Limb (tissue), 2 donors: ENCODE data around the gene TRIB2.
"Not testable (repeated sequence)": the region's sequence is repeated elsewhere in the genome, so short reads cannot be mapped to it uniquely, and the experiment has no call there.

ENCODE experiments used
- DNase-seq, 2 donors: peaks; one replicate each; pipeline ENCODE4 v3.0.0-alpha.2; 2016; ENCODE audit errors: extremely low spot score in 2 of 2

Gene TRIB2

DNA sequence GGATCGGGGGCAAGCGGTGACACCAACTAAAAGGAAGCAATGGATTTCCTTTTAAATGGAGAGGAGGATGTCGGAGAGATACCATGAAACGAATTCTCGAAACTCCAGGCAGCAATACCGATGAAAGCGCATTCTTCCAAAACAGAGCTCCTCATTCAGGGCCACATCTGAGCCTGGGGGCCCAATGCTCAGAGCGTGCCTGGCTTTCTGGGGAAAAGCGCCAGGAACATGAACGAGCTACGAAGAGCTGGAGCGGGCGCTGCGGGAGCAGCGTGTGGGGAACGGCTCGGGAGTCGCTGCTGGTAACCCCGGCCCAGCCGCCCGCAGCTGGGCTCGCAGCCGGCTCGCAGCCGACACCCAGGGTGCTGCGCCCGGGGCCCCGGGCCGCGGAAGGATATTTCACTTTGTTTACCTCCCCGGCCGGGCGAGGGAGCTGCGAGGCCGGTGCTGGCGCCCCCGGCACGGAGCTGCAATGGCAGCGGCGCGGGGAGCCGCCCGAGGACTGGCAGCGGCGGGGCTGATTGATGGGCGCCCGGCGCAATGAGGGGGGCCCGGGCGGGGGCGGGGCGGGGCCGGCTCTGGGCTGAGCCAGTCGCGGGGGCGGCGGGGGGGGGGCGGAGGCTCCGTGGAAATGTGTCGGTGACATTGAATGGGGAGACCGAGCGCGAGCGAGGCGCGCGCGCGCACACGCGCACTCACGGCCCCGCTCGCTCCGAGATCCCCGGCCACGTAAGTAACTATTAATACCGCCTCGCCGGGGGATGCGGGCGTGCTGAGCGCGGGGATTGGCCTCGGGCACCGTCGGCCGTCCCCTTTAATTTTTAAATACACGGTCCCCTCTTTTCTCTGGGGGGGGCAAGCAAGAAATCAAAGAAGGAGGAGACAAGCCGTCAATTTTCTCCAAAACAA is at the start of gene TRIB2:
Gene TRIB2, plus strand, starts transcription at position 655 of the 909 bp plus-strand sequence. CDS start 1,372 bp downstream, outside the sequence.
- DNase-seq = peak; percentile 90 to 98

DNA sequence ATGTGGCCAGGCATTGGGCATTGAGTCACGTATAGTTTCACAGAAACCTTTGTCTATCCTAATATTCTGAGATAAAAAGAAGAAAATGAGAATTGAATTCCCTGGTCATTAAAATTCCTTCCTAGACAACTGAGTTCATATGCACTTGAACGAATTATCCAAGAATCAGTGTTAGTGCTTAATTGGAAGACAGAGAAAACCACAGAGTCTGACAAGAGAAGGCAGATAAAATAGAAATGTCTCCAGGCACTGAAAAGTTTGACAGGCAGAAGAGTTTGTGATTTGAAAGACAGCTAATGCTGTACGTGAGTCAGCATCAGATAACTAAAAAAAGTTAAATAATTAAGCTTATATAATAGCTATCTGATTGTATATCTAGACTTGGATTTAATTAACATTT is 47.7 kb upstream of the TRIB2 start:
- DNase-seq = no peak

DNA sequence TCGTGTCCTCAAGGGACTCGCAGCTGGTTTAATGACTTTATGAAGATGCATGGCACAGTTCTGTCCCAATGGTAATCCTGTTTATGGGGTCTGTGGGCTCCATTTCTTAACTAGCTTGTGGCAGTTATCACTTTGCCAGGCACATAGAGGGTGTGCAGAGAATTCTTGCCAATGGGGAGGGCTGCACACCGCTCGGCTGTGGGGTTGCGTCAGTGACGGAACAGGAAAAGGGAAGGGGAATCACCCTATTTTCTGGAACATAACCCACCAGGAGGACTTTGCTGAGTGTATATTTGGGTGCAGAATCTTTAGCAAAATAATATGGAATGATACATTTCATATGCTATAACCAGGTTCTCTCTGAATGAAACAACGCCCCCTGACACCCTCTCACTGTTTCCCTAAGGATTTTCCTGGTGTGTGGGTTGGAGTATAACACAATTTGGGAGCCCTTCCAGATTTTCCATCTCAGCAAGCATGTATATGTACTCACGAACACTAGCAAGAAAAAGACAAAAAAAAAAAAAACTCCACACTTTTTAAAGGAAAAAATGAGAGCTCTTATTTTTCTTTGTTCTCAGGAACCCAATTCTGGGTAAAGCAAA is 43.9 kb upstream of the TRIB2 start:
- no peak for DNase-seq

DNA sequence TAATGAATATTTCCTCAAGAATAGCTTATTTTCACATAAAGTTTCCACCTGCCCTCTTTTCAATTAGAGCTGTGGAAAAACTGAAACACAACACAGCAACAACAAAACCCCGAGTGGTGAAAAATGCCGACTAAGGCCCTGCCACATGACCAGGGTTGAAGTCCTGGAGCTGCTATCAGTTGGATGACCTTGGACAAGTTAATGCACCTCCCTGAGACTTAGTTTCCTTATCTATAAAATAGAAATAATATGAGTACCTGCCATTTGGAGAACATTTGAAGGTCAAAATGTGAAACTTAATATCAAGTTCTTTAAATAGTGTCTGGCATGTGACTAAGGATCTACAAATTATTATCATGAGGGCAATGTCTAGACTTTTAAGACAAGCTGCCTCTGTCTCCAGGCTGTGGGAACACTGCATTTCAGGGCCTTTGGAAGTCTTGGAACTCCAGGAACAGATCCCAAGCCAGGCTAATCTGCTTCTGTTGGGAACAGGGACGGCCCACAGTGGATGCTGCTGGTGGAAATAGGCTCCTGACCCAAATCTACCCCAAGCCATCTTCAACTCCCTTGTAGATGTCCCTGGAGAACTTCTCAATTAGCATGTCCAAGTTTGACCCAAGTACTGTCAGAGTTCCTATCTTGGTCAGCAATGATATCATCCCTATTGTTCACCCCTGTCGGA is 42.0 kb upstream of the TRIB2 start:
- DNase-seq = no peak

DNA sequence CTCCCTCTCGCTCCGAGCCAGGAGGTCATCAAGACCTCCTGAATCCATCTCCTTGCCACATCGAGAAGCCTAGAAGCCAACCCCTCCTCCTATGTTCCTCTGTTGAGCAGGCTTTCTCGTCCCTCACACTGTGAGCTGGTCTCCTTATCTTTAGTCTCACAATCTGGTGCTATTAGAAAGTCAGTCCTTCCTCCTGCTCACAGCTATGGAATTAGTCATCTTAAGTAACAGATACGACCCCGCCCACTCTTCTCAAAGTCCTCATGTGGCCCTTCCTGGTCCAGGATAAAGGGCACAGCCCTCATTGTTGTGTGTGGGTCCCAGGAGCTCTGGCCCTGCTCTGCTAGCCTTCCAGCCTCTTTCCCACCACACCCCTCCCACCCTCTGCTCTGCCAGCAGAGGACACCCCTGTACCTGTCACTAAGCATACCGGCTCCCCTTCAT is 41.4 kb upstream of the TRIB2 start:
- DNase-seq = no peak

DNA sequence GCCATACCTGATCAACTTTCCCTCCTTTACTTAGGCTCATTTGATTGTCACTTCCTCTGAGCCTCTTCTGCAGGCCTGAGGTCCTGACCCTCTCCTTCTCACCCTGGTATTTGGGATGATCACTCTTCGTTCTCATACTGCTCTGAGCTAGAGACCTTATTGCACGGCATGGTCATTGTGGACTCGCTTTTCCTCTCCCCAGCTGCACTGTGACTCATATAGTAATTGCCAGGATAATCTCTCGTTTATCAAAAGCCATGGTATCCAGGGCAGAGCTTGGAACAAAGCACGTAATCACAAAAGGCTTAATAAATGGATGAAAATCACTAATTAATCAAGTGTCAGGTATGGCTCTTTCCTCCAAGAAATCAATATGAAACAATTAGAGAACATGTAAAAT is 40.9 kb upstream of the TRIB2 start:
- DNase-seq = no peak

DNA sequence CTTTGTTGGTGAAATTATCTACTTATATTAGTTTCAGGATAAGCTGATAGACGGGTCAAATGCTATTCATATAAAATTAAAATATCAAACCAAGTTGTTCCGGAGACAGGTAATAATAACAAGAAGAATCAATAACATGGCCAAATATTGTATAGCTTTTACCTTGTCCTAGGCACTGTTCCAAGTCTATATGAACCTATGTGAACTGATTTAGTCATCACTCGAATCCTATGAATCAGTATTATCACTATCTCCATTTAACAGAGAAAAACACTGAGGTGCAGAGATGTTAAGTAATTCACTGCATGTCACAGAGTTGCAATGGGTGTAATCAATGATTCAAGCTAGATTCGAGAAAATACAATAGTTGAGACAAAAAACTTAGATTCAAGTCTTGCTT is 40.0 kb upstream of the TRIB2 start:
- no peak for DNase-seq

DNA sequence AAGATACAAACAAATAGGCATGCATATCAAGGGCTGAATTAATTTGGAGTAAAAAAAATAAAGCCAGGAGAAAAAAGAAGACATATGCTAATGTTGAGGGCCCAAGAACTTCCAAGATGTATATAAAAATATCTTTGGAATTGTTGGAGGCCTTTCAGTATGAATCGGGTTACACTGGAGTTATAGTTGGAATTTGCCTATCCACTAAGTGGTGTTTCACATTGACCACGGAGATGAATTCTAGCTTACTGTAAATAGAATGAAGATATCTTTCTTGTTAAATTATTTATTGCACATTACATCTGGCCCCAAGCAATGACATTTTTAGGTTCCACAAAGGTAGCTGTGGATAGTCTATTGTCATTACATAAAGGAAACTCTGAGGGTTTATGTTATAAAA is 38.5 kb upstream of the TRIB2 start:
- DNase-seq = peak in 1 of 2 donors; percentile 19

DNA sequence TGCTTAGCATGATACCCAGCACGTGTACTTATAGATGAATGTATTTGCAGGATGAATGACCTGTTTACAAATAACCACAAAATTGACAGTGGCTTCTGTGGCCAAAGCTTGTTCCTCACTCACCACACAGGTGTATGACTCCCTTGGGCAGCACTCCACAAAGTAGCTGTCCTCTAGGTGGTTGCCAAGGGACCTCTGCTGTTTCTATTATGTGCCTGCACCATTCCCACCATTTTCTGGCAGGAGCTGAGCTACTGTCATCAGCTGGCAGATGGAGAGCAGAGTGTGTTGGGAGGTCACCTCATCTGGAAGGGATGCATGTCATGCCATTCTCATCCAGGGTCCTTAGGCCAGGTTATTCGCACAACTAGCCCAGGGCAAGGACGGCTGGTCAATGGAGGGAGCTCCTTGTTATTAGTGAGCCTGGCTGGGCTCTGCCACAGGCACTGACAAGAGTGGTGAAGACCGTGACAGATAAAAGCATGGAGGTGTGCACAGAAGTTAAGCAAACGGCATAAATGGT is 37.1 kb upstream of the TRIB2 start:
- no peak for DNase-seq

DNA sequence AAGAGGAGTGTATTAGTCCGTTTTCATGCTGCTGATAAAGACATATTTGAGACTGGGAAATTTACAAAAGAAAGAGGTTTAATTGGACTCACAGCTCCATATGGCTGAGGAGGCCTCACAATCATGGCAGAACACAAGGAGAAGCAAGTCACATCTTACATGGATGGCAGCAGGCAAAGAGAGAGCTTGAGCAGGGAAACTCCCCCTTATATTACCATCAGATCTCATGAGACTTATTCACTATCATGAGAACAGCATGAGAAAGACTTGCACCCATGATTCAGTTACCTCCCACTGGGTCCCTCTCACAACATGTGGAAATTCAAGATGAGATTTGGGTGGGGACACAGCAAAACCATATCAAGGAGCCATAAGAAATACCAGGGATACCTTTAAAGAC is 36.6 kb upstream of the TRIB2 start:
- not testable (repeated sequence) for DNase-seq

DNA sequence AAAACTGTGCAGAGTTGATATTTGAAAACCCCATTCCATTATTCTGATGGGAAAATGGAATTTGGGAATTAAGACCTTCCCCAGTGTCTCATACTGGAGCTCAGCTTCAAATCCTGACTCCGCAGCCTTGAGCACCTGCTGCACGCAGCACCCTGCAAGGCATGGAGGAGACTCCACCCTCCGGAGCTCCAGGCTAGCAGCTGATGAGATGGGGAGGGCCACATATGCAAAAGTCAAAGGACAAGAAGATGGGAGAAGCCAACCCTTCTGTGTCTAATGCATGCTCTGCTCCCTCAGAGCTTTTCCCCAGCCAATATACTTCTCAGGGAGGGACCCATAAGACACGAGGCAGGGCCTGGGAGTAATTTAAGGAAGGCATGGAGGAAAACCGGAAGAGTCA is 34.7 kb upstream of the TRIB2 start:
- DNase-seq = no peak

DNA sequence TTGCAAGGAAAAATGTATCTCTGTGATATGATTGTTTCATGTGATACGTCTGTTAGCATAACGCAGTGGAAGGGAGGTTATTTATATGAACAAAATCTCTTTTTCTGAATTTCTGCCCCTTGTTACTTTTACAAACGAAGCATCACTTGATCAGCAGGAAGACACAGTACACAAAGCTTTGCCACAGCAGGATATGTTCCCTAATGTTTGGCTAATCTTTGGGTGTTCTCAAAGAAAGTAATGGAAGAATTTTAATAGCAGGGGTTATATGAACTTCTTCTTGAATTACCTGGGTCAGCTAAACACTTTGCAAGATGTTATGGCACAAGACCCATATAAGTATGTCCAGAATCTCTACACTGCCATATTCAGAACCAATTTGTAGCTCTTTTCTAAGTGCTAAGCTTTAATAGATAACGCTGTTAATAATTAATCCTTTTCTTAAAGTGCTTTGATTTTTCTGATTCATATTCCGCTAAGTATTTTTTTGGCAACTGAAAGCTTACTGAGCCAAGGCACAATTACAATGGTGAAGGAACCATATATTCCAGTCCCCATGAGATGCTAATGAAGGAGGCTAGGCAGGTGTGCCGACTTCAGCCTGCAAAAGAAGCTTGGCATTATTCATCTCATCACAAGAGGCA is 33.2 kb upstream of the TRIB2 start:
- DNase-seq = no peak

DNA sequence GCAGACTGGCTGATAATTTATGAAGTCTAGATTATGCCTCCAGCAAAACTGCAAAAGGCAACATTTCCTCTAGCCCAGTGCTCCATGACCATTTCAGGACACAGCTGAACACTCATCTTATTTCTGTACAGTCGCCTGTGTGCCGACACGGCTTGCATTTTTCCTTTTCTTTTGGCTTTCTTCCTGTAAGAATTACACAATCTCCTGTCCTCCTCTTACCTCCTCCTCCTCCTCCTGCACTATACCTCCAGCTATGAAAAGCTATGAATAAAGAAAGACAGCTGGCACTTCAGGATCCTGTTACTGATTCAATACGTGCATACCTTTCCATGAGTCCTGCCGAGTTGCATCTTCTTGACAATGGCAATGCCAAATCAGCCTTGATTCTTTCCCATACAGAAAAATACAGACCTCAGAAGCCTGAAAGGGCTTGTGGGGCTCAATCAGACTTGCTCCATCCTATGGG is 32.2 kb upstream of the TRIB2 start:
- DNase-seq = no peak

DNA sequence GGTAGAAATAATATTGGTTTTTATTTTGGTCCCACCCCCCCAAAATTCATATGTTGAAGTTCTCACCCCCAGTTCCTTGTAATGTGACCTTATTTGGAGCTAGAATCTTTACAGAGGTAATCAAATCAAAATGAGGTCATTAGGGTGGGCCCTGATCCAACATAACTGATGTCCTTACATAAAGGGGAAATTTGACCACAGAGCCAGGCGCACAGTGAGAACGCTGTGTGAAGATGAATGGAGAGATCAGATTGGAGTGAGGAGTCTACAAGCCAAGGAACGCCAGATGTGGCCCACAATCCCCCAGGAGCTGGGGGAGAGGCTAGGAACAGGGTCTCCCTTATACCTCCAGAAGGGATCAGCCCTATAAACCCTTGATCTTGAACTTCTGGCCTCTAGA is 31.6 kb upstream of the TRIB2 start:
- no peak for DNase-seq

DNA sequence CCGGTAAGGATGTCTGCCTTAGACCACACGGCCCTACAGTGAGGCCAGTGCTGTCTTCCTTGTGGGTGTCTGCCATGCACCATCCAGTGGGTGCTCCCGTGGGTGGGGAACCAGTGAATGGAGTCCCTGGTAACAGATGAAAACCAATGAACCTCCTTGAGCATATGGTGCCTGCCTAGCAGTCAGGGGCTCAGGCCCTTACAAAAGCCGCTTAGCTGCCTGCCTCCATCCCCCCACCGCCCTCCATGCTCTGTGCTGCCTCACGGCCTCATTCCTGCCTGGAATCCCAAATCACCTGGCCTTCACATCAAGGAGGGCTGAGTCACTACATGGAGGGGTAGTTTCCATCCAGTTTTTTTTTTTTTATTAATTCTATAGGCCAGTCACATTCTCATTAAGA is 30.8 kb upstream of the TRIB2 start:
- no peak for DNase-seq

DNA sequence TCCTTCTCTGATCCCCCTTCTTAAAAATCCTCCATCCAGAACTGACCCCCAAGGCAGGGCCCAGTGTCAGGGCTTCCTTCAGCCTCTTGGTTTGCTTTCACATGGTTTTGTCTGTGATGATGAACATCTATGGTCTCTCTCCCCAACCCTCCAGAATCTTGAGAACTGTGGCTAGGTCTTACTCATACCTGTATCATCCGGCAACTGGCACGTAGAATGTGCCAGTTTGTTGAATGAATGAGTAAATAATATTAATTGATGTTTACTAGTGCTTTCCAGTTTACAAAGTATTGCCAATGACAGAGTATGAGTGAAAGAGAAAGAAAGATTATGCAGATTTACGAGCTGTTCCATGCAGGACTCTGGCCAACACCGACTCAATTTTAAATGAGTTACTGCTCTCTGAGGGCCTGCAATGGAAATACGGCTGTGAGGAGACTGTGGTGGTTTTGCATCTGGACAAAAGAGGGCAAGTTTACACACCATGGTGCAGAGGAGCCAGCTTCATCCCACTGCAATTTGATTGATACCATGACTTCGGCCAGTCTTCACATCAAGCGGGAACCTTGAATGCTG is 29.9 kb upstream of the TRIB2 start:
- no peak for DNase-seq

DNA sequence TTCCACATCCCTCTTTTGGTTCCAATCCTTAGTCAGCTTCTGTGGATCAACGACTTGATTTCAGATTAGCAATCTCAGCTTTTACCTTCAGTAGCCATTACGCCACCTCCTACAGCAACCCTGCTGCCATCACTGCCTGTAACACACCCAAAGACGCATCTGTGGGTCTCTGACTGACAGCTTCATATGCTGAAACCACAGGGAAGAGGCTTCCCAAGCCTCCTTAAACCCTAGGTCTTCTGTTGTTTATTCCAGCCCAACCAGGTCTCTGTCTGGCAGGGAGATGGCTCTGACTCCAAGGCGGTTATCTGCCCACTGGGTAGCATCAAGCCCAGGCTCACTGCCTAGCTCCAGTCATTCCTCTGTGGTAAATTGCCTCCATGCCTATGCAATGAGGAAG is 28.6 kb upstream of the TRIB2 start:
- no peak for DNase-seq

DNA sequence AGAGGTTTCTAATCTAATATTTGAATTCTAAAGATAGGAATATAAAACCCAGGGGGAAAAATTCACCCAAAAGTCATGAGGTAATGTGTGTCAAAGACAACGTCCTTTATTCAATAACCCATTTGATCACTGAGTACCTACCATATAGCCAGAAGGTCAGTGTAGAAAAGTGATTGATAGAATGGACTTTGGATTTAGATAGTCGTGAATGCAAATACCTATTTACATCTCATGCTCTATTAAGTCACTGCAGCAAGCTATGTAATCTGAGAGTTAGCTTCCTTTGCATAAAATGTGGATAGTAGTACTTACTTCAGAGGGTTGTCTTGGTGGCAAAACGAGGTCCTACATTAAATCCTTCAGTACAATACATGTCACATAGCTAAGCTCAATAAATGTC is 27.8 kb upstream of the TRIB2 start:
- DNase-seq = no peak

DNA sequence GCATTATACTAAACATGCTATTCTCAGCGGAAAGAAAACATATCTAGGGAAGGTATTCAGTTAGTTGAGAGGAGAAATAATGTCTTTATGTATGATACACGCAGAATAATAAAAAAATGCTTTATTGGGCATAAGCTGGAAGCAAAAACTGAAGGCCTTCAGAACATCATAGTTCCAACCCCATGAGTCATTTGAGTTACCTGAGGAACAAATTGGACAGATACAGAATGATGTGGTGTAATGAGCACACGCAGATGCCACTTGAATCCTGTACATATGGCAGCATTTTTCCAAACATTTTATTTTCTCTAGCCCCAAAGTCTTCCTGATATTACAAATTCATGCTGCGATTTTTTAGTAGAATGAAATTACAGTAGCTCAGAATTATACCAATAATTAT is 23.2 kb upstream of the TRIB2 start:
- no peak for DNase-seq

DNA sequence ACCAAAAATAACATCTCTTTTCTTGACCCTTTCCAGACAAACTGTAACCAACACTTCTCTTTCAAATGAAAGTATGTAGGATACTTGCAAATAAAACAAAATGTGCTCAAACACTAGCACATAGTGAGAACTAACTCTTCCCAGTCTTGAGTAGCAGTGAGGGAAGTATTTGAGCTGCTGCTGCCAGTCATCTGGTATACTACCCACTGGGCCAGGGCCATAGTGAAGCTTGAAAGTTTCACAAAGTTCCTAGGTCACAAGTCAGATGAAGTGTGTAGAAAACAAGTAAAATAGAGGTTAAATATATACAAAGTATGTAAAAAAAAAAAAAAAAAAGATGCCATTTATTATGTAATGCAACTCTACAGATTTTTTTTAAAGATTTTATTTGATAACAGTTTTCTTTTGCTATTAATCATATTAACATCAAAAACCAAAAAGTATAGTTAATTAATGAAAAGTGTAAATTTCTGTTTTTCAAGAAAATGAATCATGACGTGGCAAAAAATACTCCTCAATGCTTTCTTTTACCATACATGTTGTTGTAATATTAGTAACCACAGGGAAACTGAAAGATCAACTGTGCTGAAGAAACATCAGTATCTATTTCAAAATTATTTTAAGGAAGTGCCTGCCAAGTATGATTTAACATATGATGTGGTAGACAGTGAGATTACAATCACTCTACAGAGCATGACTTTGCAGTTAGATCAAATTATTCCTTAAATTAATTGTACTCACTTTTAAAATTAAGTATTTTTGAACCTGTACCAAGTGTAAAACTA is 21.6 kb upstream of the TRIB2 start:
- no peak for DNase-seq
